Gastroesophageal sphincter (tissue), 3 donors: ENCODE measurements around the gene SLU7.

ENCODE experiments used
- EP300 ChIP-seq: sonication (generic); formaldehyde crosslinking; IDR thresholded peaks from one replicate; pipeline ENCODE4 v1.6.1; 2017; ENCODE audit warnings: antibody characterized with exemption, mild to moderate bottlenecking
- POLR2A ChIP-seq, 2 donors: fragments of 450-650 bp; IDR thresholded peaks; one replicate each; pipeline ENCODE4 v1.6.1; 2017; ENCODE audit warnings: antibody characterized with exemption in 2 of 2, mild to moderate bottlenecking in 2 of 2, moderate library complexity in 1 of 2
- TF ChIP-seq, protein P1 (sequence below), 4 experiments: fragments of 200-600 bp in 2 of 4; fragments of 450-650 bp in 2 of 4; sonication (generic) in 1 of 4; IDR thresholded peaks; one replicate each; pipeline ENCODE4 v1.5.1; 2017 to 2019; ENCODE audit warnings: antibody characterized with exemption in 4 of 4, mild to moderate bottlenecking in 2 of 4, moderate library complexity in 2 of 4

DNA sequence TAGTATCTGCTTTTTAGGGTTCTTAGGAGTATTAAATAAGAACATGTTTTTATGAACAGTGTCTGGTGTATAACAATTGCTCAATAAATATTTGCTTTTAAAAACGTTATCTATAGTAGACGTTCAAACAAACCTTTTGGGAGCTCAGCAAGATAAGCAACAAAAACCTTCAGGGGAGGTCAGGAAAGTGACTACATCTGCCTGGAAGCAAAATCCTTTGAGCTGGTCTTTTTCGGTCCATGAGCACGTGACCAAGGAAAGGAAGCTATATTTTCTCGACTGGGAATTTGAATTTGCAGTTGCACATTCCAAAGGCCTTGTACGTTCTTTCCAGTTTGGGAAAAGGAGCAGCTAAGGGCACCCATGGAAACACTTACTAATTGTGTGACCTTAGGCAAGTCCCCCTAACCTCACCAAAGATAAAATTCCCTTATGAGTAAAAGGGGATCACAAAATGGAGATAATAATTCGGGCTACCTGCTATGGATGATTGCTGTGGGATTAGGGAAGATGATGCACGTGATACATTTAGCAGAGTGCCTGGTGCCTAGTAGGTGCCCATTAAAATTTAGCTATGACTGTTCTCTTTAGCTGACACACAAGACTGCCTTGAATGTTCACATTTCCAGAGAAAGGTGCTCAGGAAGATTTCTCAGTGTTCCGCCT lies 48.1 kb upstream of the SLU7 start:
- TF ChIP-seq, protein P1, sequence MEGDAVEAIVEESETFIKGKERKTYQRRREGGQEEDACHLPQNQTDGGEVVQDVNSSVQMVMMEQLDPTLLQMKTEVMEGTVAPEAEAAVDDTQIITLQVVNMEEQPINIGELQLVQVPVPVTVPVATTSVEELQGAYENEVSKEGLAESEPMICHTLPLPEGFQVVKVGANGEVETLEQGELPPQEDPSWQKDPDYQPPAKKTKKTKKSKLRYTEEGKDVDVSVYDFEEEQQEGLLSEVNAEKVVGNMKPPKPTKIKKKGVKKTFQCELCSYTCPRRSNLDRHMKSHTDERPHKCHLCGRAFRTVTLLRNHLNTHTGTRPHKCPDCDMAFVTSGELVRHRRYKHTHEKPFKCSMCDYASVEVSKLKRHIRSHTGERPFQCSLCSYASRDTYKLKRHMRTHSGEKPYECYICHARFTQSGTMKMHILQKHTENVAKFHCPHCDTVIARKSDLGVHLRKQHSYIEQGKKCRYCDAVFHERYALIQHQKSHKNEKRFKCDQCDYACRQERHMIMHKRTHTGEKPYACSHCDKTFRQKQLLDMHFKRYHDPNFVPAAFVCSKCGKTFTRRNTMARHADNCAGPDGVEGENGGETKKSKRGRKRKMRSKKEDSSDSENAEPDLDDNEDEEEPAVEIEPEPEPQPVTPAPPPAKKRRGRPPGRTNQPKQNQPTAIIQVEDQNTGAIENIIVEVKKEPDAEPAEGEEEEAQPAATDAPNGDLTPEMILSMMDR (IDR thresholded peaks at IDR 0.05), result no peak
- TF ChIP-seq EP300 (no peak), POLR2A (IDR thresholded peaks at IDR 0.05) (no peak)
